Measurements from ENCODE around the gene ANXA7. TPM values are rescaled to one million over a fixed set of nuclear protein-coding genes. Genes with fewer than 3 reads are reported as not detected.

The ANXA7 gene
- total and polyA plus RNA-seq, 10 of the 15 experiments (the other 5 are each of a cell fraction or from before 2014, with no cell fraction given): 70.6 to 184 (median 113) TPM

GRCh38 chr10:73358331-73359279 is 55.3 kb downstream of the ANXA7 start, which contains the start of gene CFAP70 (continued):
- TF ChIP-seq MXI1 (IDR thresholded peaks at IDR 0.05; ENCODE audit: low read depth, low read length) (peak; percentile 68; the same call in 1 of the 2 replicates), RELA (IDR thresholded peaks at IDR 0.05; ENCODE audit: borderline replicate concordance, partially characterized antibody) (no peak), BRCA1 (IDR thresholded peaks at IDR 0.05; ENCODE audit: low read depth, low read length) (peak; percentile 95), FOXK2 (IDR thresholded peaks at IDR 0.05) (no peak), BCLAF1 (IDR thresholded peaks at IDR 0.05) (no peak), SRF (IDR thresholded peaks at IDR 0.05; ENCODE audit: low read depth in 2 of 2, low read length in 2 of 2) (no peak), ZNF384 (IDR thresholded peaks at IDR 0.05; ENCODE audit: borderline replicate concordance, low read depth, low read length) (no peak), BCL11A (IDR thresholded peaks at IDR 0.05; ENCODE audit: low read depth, low read length) (no peak), HDAC2 (IDR thresholded peaks at IDR 0.05) (no peak), ZBED1 (IDR thresholded peaks at IDR 0.05; ENCODE audit: borderline replicate concordance) (no peak), ESRRA (IDR thresholded peaks at IDR 0.05; ENCODE audit: low read length) (no peak), YBX1 (IDR thresholded peaks at IDR 0.05) (no peak), PKNOX1 (IDR thresholded peaks at IDR 0.05) (peak; percentile 9; the same call in 1 of the 2 replicates), CHD2 (IDR thresholded peaks at IDR 0.05; ENCODE audit: borderline replicate concordance, low read depth, low read length) (peak; percentile 99), JUND (IDR thresholded peaks at IDR 0.05; ENCODE audit: low read depth, low read length) (no peak), ZNF207 (IDR thresholded peaks at IDR 0.05; ENCODE audit: borderline replicate concordance) (no peak), ZSCAN29 (IDR thresholded peaks at IDR 0.05) (no peak), NR2C1 (IDR thresholded peaks at IDR 0.05) (no peak), MYC (IDR thresholded peaks at IDR 0.05; ENCODE audit: insufficient read depth, insufficient read length, insufficient replicate concordance, low read length, severe bottlenecking) (no peak), RCOR1 (conservative IDR thresholded peaks at IDR 0.05; ENCODE audit: low read depth, low read length) (peak; percentile 99), HDGF (IDR thresholded peaks at IDR 0.05) (no peak), SIX5 (IDR thresholded peaks at IDR 0.05; ENCODE audit: low read depth, low read length, severe bottlenecking) (peak; percentile 1), PAX8 (IDR thresholded peaks at IDR 0.05) (peak; percentile 50; the same call in 1 of the 2 replicates), PBX3 (IDR thresholded peaks at IDR 0.05; ENCODE audit: insufficient replicate concordance, low read depth, low read length) (no peak), ETV6 (conservative IDR thresholded peaks at IDR 0.05 in 1 of 2, IDR thresholded peaks at IDR 0.05 in 1 of 2; ENCODE audit: borderline replicate concordance in 1 of 2, low read depth in 1 of 2) (no peak), CHD1 (IDR thresholded peaks at IDR 0.05; ENCODE audit: low read depth, low read length) (no peak)
